ENCODE measurements around the gene PSMD12.
"Not testable (repeated sequence)": the region's sequence is repeated elsewhere in the genome, so short reads cannot be mapped to it uniquely, and the experiment has no call there.

Gene PSMD12

GRCh38 chr17:67343237-67343636, 23.1 kb downstream of the PSMD12 start:
- TF ChIP-seq, protein P1, sequence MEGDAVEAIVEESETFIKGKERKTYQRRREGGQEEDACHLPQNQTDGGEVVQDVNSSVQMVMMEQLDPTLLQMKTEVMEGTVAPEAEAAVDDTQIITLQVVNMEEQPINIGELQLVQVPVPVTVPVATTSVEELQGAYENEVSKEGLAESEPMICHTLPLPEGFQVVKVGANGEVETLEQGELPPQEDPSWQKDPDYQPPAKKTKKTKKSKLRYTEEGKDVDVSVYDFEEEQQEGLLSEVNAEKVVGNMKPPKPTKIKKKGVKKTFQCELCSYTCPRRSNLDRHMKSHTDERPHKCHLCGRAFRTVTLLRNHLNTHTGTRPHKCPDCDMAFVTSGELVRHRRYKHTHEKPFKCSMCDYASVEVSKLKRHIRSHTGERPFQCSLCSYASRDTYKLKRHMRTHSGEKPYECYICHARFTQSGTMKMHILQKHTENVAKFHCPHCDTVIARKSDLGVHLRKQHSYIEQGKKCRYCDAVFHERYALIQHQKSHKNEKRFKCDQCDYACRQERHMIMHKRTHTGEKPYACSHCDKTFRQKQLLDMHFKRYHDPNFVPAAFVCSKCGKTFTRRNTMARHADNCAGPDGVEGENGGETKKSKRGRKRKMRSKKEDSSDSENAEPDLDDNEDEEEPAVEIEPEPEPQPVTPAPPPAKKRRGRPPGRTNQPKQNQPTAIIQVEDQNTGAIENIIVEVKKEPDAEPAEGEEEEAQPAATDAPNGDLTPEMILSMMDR (IDR thresholded peaks at IDR 0.05; ENCODE audit: insufficient read depth, low read depth, low read length, missing control alignments): no peak
- no peak for DNase-seq (ENCODE audit: low read depth)
- no peak overlapping the region for H3K4me3 ChIP-seq (ENCODE audit: low read depth, low read length)

GRCh38 chr17:67338353-67338752, 28.0 kb downstream of the PSMD12 start:
- DNase-seq (ENCODE audit: low read depth); H3K4me3 ChIP-seq (ENCODE audit: low read depth, low read length): not testable (repeated sequence)

DNA sequence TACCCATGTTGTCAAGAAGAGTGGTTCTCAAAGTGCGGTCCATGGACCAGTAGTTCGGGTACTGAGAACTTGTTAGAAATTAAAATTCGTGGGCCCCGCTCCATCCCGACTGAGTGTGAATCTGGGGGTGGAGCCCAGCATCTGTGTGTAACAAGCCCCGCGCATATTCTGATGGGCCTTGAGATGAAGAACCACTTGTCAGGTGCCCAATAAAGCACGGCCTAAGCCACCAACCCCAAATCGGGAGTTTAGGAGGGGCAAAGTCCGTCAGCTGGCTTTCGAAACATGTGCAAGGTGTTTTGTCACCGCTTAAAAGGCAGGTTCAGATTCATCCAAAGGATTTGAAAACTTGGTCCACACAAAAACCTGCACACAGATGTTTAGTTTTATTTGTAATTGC, 29.5 kb downstream of the PSMD12 start:
- TF ChIP-seq, protein P1 (IDR thresholded peaks at IDR 0.05; ENCODE audit: insufficient read depth, low read depth, low read length, missing control alignments): no peak
- no peak overlapping the region for H3K4me3 ChIP-seq (ENCODE audit: low read depth, low read length)
- no peak for DNase-seq (ENCODE audit: low read depth)

- no peak for DNase-seq (ENCODE audit: low read depth)
- H3K4me3 ChIP-seq (ENCODE audit: low read depth, low read length): no peak overlapping the region
- TF ChIP-seq, protein P1 (IDR thresholded peaks at IDR 0.05; ENCODE audit: insufficient read depth, low read depth, low read length, missing control alignments): no peak
Measured at GRCh38 chr17:67335245-67335835, 31.0 kb downstream of the PSMD12 start.

- not testable (repeated sequence) for DNase-seq (ENCODE audit: low read depth); H3K4me3 ChIP-seq (ENCODE audit: low read depth, low read length)
Measured at GRCh38 chr17:67332162-67332508, 34.2 kb downstream of the PSMD12 start.

- not testable (repeated sequence) for H3K4me3 ChIP-seq (ENCODE audit: low read depth, low read length); DNase-seq (ENCODE audit: low read depth)
Measured at GRCh38 chr17:67331381-67332161, 34.8 kb downstream of the PSMD12 start.

DNA sequence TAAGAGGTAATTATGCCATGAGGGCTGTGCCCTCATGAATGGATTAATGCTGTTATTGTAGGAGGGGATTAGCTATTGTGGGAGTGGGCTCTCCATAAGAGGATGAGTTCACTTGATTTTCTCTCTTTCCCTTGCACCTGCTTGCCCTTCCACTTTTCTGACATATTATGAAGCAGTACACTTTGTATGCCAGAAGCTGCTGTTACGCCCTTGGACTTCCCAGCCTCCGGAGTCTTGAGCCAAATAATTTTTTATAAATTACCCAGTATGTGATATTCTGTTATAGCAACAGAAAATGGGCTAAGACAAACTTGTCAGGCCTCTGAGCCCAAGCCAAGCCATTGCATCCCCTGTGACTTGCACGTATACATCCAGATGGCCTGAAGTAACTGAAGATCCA, 38.4 kb downstream of the PSMD12 start:
- TF ChIP-seq, protein P1 (IDR thresholded peaks at IDR 0.05; ENCODE audit: insufficient read depth, low read depth, low read length, missing control alignments): no peak

DNA sequence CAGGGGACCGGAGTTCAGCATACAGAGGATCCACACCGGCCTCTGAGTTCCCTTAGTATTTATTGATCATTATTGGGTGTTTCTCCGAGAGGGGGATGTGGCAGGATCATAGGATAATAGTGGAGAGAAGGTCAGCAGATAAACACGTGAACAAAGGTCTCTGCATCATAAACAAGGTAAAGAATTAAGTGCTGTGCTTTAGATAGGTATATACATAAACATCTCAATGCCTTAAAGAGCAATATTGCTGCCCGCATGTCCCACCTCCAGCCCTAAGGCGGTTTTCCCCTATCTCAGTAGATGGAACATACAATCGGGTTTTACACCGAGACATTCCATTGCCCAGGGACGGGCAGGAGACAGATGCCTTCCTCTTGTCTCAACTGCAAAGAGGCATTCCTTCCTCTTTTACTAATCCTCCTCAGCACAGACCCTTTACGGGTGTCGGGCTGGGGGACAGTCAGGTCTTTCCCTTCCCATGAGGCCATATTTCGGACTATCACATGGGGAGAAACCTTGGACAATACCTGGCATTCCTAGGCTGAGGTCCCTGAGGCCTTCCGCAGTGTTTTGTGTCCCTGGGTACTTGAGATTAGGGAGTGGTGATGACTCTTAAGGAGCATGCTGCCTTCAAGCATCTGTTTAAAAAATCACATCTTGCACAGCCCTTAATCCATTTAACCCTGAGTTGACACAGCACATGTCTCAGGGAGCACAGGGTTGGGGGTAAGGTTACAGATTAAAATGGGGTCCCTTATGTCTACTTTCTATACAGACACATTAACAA, 39.2 kb downstream of the PSMD12 start:
- DNase-seq (ENCODE audit: low read depth); H3K4me3 ChIP-seq (ENCODE audit: low read depth, low read length): not testable (repeated sequence)

More for the DNA sequence above, 38.4 kb downstream of the PSMD12 start:
- no peak overlapping the region for H3K4me3 ChIP-seq (ENCODE audit: low read depth, low read length)
- DNase-seq (ENCODE audit: low read depth): no peak

DNA sequence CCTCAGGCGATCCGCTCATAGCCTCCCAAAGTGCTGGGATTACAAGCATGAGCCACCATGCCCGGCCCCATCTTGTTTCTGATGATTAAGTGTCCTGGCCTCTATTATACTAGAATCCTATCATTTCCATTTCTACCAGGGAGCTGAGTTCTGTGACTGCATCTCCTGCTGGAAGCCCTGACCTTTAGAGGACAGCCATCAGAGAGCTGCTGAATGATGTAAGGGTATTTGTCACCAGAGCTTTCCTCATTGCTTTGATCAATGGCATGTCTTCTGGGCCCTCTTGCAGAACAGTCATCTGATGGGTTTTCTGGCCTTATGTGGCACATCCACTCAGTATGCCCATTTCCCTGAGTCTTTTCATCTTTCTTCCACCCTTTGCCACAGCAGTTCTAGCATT, 39.9 kb downstream of the PSMD12 start:
- TF ChIP-seq, protein P1 (IDR thresholded peaks at IDR 0.05; ENCODE audit: insufficient read depth, low read depth, low read length, missing control alignments): no peak
- H3K4me3 ChIP-seq (ENCODE audit: low read depth, low read length): no peak overlapping the region
- no peak for DNase-seq (ENCODE audit: low read depth)
